ENCODE measurements around the gene SEMA5B.
A peak's percentile ranks its signal among the peaks of the same experiment; 100 is the strongest.

SEMA5B gene

GRCh38 chr3:122920986-122921385, 106.6 kb downstream of the SEMA5B start:
- DNase-seq = no peak

GRCh38 chr3:122919291-122919610, 108.3 kb downstream of the SEMA5B start:
- DNase-seq = no peak

GRCh38 chr3:122918576-122919290, 108.8 kb downstream of the SEMA5B start:
- DNase-seq = no peak

GRCh38 chr3:122917412-122917811, 110.2 kb downstream of the SEMA5B start:
- DNase-seq = no peak

- DNase-seq = no peak
Measured at GRCh38 chr3:122916580-122916979, 111.0 kb downstream of the SEMA5B start.

GRCh38 chr3:122916084-122916483, 111.5 kb downstream of the SEMA5B start:
- no peak for DNase-seq

- DNase-seq = no peak
Measured at GRCh38 chr3:122915300-122916055, 112.1 kb downstream of the SEMA5B start.

- DNase-seq = no peak
Measured at GRCh38 chr3:122913539-122914100, 113.9 kb downstream of the SEMA5B start.

GRCh38 chr3:122912772-122913538, 114.6 kb downstream of the SEMA5B start:
- no peak for DNase-seq

GRCh38 chr3:122911901-122912300, 115.7 kb downstream of the SEMA5B start:
- DNase-seq = no peak

- DNase-seq = no peak
Measured at GRCh38 chr3:122908251-122908650, 119.3 kb downstream of the SEMA5B start.

GRCh38 chr3:122907471-122907870, 120.1 kb downstream of the SEMA5B start:
- DNase-seq = no peak

GRCh38 chr3:122903171-122903570, 124.4 kb downstream of the SEMA5B start:
- no peak for DNase-seq

- DNase-seq = no peak
Measured at GRCh38 chr3:122902326-122902725, 125.2 kb downstream of the SEMA5B start.

GRCh38 chr3:122898298-122898697, 129.3 kb downstream of the SEMA5B start:
- no peak for DNase-seq

GRCh38 chr3:122893754-122894668, 133.6 kb downstream of the SEMA5B start:
- no peak for DNase-seq

GRCh38 chr3:122893282-122893681, 134.3 kb downstream of the SEMA5B start:
- no peak for DNase-seq

- DNase-seq = peak; percentile 39
Measured at GRCh38 chr3:122892118-122892960, 135.2 kb downstream of the SEMA5B start.

- no peak for DNase-seq
Measured at GRCh38 chr3:122890720-122891220, 136.8 kb downstream of the SEMA5B start.

- no peak for DNase-seq
Measured at GRCh38 chr3:122890077-122890719, 137.4 kb downstream of the SEMA5B start.

GRCh38 chr3:122886946-122887345, 140.6 kb downstream of the SEMA5B start:
- no peak for DNase-seq

All from DMS153 (cell line).